ENCODE measurements around the gene MTHFD1.

- TF ChIP-seq CTCF (IDR thresholded peaks at IDR 0.05) = no peak
- TF ChIP-seq POLR2A (IDR thresholded peaks at IDR 0.05) = no peak
Observed at GRCh38 chr14:64495252-64495651, 107.1 kb downstream of the MTHFD1 start.
